HL-60/S4 treated with retinoic acid at 250 ng/mL for 4 days and 3 days (cell line): ENCODE results near the gene HDAC4.
"Not testable (repeated sequence)": the region's sequence is repeated elsewhere in the genome, so short reads cannot be mapped to it uniquely, and the experiment has no call there.

Source experiments
- in situ Hi-C: fragments of 300-500 bp; cut with MboI; formaldehyde crosslinking; loops from 2 replicates; pipeline ENCODE4 v1.7.0; 2022; ENCODE audit warnings: low sequenced_read_pairs

The HDAC4 gene

GRCh38 chr2:239081622-239082021 lies 319.2 kb downstream of the HDAC4 start:
- in situ Hi-C loops = no loop called here

GRCh38 chr2:239081046-239081445 lies 319.8 kb downstream of the HDAC4 start:
- in situ Hi-C loops = no loop called here

GRCh38 chr2:239079671-239080294 lies 321.0 kb downstream of the HDAC4 start:
- in situ Hi-C loops = no loop called here

GRCh38 chr2:239078128-239078924 lies 322.5 kb downstream of the HDAC4 start:
- in situ Hi-C loops = no loop called here

- in situ Hi-C loops = no loop called here
Observed at GRCh38 chr2:239077260-239077659, 323.6 kb downstream of the HDAC4 start.

GRCh38 chr2:239075918-239076758 lies 324.7 kb downstream of the HDAC4 start:
- in situ Hi-C loops = no loop called here

GRCh38 chr2:239073745-239074530 lies 326.9 kb downstream of the HDAC4 start:
- in situ Hi-C loops = no loop called here

GRCh38 chr2:239073270-239073669 lies 327.6 kb downstream of the HDAC4 start:
- in situ Hi-C loops = no loop called here

GRCh38 chr2:239072786-239073185 lies 328.0 kb downstream of the HDAC4 start:
- in situ Hi-C loops = no loop called here

- in situ Hi-C loops = no loop called here
Observed at GRCh38 chr2:239070466-239070865, 330.4 kb downstream of the HDAC4 start.

- in situ Hi-C loops = not testable (repeated sequence)
Observed at GRCh38 chr2:239069362-239070333, 331.2 kb downstream of the HDAC4 start.

GRCh38 chr2:239068411-239068810 lies 332.4 kb downstream of the HDAC4 start:
- in situ Hi-C loops = no loop called here

GRCh38 chr2:239067196-239067865 lies 333.5 kb downstream of the HDAC4 start:
- in situ Hi-C loops = no loop called here

- in situ Hi-C loops = no loop called here
Observed at GRCh38 chr2:239066597-239066996, 334.2 kb downstream of the HDAC4 start.

- in situ Hi-C loops = no loop called here
Observed at GRCh38 chr2:239065962-239066361, 334.9 kb downstream of the HDAC4 start.

GRCh38 chr2:239065537-239065936 lies 335.3 kb downstream of the HDAC4 start:
- in situ Hi-C loops = no loop called here

GRCh38 chr2:239064891-239065290 lies 335.9 kb downstream of the HDAC4 start:
- in situ Hi-C loops = no loop called here

- in situ Hi-C loops = no loop called here
Observed at GRCh38 chr2:239064253-239064652, 336.6 kb downstream of the HDAC4 start.

- in situ Hi-C loops = no loop called here
Observed at GRCh38 chr2:239062743-239063142, 338.1 kb downstream of the HDAC4 start.
